Measurements from ENCODE around the gene RPS6KB2. TPM values are rescaled to one million over a fixed set of nuclear protein-coding genes. Genes with fewer than 3 reads are reported as not detected.
A peak's percentile ranks its signal among the peaks of the same experiment; 100 is the strongest.

Gene RPS6KB2
- total and polyA plus RNA-seq, 9 of the 15 experiments (the other 6 are each of a cell fraction or from before 2014, with no cell fraction given), result 0.42 to 122 (median 82.6) TPM

GRCh38 chr11:67464411-67465188 lies 36.3 kb downstream of the RPS6KB2 start (continued):
- TF ChIP-seq ELF1 (tag; IDR thresholded peaks at IDR 0.05), result peak; percentile 67
- no peak for TF ChIP-seq E2F8 (IDR thresholded peaks at IDR 0.05; ENCODE audit: low read depth, partially characterized antibody)
- peak; percentile 87 for TF ChIP-seq POLR2G (IDR thresholded peaks at IDR 0.05; ENCODE audit: low read depth, low read length)
- TF ChIP-seq L3MBTL2 (IDR thresholded peaks at IDR 0.05), result peak; percentile 91
- TF ChIP-seq NR2C2 (CRISPR knock-in tag; IDR thresholded peaks at IDR 0.05), result no peak
- peak; percentile 90 for TF ChIP-seq NR2C2 (tag; IDR thresholded peaks at IDR 0.05)
- peak; percentile 20 for TF ChIP-seq HMGN3 (IDR thresholded peaks at IDR 0.05; ENCODE audit: borderline replicate concordance, extremely low read depth, insufficient read length, low read depth, low read length)
- 0 out of 2 replicates have a peak, but pooled peaks have one; percentile 51 for TF ChIP-seq MYNN (IDR thresholded peaks at IDR 0.05)
- TF ChIP-seq MYNN (CRISPR knock-in tag; IDR thresholded peaks at IDR 0.05), result no peak
- no peak for TF ChIP-seq ZNF124 (CRISPR knock-in tag; IDR thresholded peaks at IDR 0.05)
- TF ChIP-seq POLR2B (IDR thresholded peaks at IDR 0.05; ENCODE audit: low read depth, partially characterized antibody), result peak; percentile 39
- no peak for TF ChIP-seq PATZ1 (CRISPR knock-in tag; IDR thresholded peaks at IDR 0.05; ENCODE audit: borderline replicate concordance)
- 0 out of 2 replicates have a peak, but pooled peaks have one; percentile 11 for TF ChIP-seq GTF2E2 (tag; IDR thresholded peaks at IDR 0.05)
- TF ChIP-seq, protein P1, sequence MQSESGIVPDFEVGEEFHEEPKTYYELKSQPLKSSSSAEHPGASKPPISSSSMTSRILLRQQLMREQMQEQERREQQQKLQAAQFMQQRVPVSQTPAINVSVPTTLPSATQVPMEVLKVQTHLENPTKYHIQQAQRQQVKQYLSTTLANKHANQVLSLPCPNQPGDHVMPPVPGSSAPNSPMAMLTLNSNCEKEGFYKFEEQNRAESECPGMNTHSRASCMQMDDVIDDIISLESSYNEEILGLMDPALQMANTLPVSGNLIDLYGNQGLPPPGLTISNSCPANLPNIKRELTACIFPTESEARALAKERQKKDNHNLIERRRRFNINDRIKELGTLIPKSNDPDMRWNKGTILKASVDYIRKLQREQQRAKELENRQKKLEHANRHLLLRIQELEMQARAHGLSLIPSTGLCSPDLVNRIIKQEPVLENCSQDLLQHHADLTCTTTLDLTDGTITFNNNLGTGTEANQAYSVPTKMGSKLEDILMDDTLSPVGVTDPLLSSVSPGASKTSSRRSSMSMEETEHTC (IDR thresholded peaks at IDR 0.05), result peak; percentile 44; the same call in 1 of the 2 replicates
- peak; percentile 63 for TF ChIP-seq TBP (optimal IDR thresholded peaks at IDR 0.05; ENCODE audit: low read depth, low read length)
- peak; percentile 14 to 76 for TF ChIP-seq E2F6 (IDR thresholded peaks at IDR 0.05; ENCODE audit: borderline replicate concordance in 1 of 2, extremely low read depth in 1 of 2, insufficient read depth in 1 of 2, insufficient read length in 1 of 2, low read depth in 1 of 2, low read length in 1 of 2, poor library complexity in 1 of 2, severe bottlenecking in 1 of 2)
- TF ChIP-seq KDM4B (IDR thresholded peaks at IDR 0.05; ENCODE audit: borderline replicate concordance in 2 of 2, low read depth in 1 of 2), result peak in 1 of 2 experiments; percentile 61; a peak in 1 of 4 replicates
- TF ChIP-seq TBL1XR1 (IDR thresholded peaks at IDR 0.05; ENCODE audit: low read length in 2 of 2), result no peak
- 0 out of 2 replicates have a peak, but pooled peaks have one; percentile 5 for TF ChIP-seq ATF7 (IDR thresholded peaks at IDR 0.05)
- no peak for TF ChIP-seq GABPB2 (CRISPR knock-in tag; conservative IDR thresholded peaks at IDR 0.05)

All from K562 (cell line).